Epithelial cell of prostate (primary cell): Measurements from ENCODE around the gene KLHL21.
"Not testable (repeated sequence)": the region's sequence is repeated elsewhere in the genome, so short reads cannot be mapped to it uniquely, and the experiment has no call there.

Experiments
- DNase-seq: peaks from one replicate; pipeline ENCODE4 v3.0.0-alpha.2; 2011; ENCODE audit warnings: low read depth, low spot score
- H3K27ac ChIP-seq: fragments of 450-650 bp; 2 replicates; pipeline ENCODE4 v1.5.1; 2017; ENCODE audit warnings: mild to moderate bottlenecking

The KLHL21 gene

DNA sequence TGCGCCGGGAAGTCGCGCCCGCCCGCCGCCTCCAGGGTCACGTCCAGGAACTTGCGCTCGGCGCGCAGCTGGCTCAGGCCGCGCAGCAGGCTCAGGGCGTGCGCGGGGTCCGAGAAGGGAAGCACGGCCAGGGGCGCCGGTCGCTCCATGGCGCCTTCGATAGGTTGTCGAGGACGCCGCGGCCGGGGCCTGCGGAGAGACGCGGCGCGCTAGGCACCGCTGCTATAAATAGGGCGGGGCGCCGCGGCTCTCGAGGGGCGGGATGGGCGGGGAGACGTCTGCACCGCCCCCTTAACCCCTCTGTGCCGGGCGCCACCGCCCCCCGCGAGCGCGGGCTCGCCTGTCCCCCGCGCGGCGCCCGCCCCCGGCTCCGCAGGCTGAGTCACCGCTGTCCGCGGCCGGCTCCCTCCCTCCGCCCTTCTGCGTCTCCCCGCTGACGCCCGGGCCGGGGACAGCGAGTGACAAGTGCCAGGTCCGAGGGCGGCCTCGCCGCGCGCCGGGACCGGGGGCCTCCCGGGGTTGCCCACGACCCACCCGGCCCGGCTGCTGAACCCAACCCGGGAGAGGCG is at the start of gene KLHL21:
KLHL21 (minus strand) TSS at position 201 of the 569 bp plus-strand sequence; CDS start at position 149, 52 bp downstream.
- no peak for DNase-seq
- H3K27ac ChIP-seq = peak within 1 kb of the TSS; percentile 98

DNA sequence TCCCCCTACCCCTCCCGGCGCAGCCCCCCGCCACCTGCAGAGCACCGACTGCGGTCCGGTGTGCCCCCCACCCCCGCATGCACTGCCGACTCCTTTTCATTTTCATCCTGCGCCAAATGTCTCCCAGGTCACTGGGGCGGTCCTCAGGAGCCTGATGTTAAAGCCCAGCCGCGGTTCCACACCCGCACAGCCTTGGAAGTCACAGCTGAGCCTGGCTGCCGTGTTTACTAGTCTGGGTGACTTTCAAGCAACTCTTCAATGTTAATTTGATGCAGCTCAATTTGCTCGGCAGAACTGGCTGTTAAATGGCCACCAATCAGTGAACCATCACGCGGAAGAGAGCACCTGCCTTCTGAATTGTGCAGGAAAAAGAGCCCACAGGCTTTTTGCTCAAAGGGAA is 49.2 kb upstream of the KLHL21 start:
- DNase-seq = no peak
- H3K27ac ChIP-seq = no peak overlapping the region

DNA sequence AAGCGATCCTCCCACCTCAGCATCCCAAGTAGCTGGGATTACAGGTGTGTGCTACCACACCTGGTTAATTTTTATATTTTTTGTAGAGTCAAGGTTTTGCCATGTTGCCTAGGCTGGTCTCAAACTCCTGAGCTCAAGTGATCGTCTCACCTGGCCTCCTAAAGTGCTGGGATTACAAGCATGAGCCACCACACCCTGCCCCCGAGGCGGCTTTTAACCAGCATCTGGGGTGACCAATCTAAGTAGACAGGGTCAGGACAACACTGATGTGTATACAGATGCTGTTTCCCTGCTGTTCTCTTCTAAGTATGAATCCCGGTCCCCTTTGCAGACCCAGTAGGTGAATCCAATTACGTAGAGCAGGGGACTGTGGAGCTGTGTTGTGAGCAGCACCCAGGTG is 45.9 kb upstream of the KLHL21 start:
- no peak overlapping the region for H3K27ac ChIP-seq
- DNase-seq = no peak

- H3K27ac ChIP-seq = no peak overlapping the region
- DNase-seq = no peak
These were observed 44.0 kb upstream of the KLHL21 start for GRCh38 chr1:6646499-6647148.

GRCh38 chr1:6645018-6645417 is 42.3 kb upstream of the KLHL21 start:
- no peak for DNase-seq
- H3K27ac ChIP-seq = no peak overlapping the region

DNA sequence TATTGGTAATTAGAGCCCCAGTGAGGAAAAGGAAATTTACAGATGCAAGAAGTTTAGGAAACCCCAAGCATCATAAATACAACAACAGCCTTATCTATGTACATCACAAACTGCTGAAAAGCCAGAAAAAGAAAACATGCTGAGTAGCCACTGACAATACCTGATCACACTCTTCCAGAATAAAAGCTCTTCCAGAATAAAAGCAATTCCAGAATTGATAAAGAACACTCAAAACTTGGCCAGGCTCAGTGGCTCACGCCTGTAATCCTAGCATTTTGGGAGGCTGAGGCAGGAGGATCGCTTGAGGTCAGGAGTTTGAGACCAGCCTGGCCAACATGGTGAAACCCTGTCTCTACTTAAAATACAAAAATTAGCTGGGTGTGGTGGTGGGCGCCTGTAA is 38.2 kb upstream of the KLHL21 start:
- not testable (repeated sequence) for H3K27ac ChIP-seq, DNase-seq

DNA sequence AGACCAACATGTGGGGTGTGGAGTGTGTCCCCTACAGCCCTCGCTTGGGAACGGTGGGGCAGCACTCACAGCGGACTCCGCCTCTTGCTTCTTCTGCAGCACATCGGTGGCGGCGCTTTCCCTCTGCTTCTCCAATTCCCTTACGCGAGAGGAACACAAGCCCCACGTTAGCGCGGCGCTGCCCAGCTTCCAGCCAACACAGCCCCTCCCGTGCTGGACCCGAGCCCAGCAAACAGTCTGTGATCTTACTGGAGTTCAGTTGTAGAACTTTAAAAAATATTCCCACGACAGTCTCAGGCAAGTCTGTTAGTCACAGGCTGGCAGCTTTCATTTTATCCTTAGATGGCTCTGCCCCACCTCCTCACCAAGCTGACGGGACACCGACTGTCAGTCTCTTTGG is 35.6 kb upstream of the KLHL21 start:
- no peak for DNase-seq
- H3K27ac ChIP-seq = no peak overlapping the region

- no peak for DNase-seq
- H3K27ac ChIP-seq = no peak overlapping the region
These were observed 35.1 kb upstream of the KLHL21 start for GRCh38 chr1:6637770-6638169.

DNA sequence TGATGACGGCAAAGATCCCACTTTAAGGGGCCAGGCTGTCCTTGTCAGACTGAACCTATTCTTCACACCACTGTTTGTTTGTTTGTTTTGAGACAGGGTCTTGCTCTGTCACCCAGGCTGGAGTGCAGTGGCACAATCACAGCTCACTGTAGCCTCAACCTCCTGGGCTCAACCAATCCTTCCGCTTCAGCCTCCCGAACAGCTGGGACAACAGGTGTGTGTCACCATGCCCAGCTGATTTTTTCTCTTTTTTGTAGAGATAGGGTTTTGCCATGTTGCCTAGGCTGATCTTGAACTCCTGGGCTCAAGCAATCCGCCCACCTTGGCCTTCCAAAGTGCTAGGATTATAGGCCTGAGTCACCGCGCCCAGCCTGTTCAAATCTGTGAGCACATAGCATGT is 34.1 kb upstream of the KLHL21 start:
- not testable (repeated sequence) for H3K27ac ChIP-seq, DNase-seq

DNA sequence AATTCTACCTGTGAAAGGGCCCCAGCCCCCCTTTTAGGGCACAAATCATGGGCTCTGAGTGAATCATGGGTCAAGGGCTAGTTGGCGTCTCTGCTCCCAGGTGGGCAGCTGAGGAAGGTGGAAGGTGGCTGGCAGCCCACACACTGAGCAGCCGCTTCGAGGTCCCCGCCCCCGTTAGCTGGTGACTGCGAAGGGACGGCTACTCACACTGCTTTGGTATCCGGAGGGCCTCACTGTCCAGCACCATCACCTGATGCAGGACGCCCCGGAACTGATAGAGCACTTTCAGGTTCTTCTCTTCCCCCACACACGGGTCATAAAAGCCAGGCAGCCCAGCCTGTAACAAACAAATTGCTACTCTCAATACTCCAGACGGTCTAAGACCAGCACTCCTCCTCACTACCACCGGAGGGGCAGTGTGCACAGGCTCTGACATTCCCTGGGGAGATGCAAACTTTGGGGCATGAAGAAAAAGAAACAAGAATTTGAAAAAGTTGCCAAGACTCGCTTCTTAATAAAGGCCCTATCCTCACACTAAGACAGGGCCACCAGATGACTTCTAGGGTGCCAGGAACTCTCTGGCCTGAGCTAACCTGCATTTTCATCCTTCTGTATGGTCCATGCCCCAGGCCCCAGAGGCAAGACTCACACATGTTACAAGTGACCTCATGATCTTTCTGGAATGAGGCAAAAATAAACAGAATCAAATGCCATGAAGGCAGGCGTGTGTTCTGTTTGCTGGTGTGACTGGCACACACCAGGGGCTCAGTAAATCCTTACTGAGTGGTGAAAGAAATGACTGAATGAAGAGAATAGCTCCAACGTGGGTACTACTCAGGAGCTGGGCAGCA is 33.5 kb upstream of the KLHL21 start:
- H3K27ac ChIP-seq = no peak overlapping the region
- no peak for DNase-seq

DNA sequence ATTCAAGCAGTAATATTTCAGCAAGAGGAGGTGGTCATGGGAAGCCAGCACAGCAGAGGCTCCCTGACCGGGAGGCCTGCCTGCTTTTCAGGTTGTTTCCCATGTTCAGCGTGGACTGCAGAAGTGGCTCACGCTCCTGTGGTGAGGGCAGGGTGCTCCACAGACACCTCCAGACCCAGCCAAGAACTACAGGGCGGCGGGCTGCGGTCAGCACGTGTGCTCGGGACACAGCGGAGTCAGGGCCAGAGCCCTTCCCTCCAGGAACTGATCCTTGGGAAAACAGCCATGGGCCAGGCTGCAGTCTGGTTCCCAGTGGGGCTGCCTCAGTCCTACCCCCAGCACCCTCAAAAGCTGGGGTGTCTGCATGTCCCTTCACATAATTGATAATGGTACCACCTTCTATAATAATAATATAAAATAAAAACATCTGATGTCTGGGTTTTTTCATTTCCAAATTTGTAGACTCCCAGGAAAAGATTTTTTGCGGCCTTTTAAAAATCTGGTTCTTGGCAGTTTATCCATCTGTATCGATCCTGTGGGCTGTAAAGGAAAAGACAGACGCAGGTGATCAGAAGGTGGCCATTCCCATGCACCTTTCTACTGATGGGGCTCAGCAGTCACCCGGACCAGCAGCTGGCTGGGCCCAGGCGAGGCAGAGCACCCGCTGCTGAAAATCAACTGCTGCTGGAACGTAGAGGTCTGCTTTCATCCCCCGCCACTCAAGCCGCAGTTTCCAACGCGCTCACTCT is 32.7 kb upstream of the KLHL21 start:
- DNase-seq = no peak
- H3K27ac ChIP-seq = no peak overlapping the region

DNA sequence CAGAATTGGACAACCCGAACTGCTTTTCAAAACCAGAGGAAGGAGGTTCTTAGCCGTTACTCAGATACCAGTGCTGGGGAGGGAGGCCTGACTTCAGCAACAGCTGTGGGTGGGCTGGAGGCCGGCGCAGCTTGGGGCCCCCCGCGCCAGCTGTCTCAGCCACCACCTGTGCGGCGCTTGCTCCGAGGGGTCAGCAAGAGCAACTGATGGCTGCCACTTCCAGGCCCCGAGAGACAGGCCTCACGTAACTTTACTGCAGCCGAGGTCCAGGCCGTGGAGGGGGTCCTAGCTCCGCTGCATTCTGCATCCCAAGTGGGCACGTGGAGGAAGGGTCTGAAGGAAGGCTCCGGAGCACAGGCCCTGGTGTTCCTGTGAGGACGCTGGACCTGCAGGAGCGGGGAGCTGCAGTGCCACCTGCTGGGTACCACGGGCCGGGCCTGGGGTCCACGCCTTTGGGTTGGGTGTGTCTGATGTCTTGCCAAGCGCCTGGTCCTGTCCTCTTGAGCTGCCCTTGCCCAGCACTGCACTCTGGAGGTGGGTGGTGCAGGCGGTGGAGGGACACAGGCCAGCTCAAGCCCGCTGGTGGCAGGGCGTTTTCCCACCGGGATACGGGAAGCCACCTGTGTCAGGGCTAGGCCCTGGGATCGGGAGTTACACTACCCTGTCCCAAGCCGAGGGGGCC is 31.8 kb upstream of the KLHL21 start:
- no peak overlapping the region for H3K27ac ChIP-seq
- no peak for DNase-seq

DNA sequence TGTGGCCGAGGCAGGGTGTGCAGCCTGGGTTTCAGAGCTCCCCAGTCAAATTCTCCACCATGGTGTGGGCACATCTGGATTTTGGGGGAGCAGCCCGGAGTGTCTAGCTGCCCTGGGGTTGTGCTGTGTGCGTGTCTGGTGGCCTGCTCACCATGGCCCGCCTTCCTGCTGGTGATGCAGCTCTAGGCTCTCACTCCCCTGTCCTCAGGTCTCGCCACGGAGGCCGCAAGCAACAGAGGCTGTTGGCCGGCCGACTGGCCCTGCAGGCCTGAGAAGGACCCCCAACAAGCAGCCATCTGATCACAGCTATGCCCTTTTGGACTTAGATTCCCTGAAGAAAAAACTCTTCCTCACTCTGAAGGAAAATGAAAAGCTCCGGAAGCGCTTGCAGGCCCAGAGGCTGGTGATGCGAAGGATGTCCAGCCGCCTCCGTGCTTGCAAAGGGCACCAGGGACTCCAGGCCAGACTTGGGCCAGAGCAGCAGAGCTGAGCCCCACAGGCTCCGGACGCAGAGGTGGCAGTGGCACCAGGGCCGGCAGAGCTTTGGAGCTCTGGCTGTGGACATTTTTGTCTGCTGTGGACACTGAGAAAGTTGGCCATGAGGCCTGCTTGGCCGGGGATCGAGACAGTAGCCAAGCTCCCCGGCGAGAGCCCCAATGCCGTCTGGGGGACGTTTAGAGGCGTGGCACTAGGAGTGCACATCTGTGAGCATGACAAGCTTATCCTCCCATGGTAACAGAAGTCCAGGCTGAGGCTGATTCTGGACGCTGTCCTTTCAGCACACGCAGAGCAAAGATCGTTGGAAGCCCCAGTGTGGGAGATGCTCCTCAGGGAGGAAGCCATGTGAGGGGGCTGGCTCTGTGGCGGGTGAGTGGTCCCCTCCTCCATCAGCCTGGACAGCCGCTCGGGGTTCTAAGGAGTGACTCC is 30.2 kb upstream of the KLHL21 start:
- H3K27ac ChIP-seq = no peak overlapping the region
- no peak for DNase-seq

- DNase-seq = no peak
These were observed 28.4 kb upstream of the KLHL21 start for GRCh38 chr1:6631058-6631457.

GRCh38 chr1:6630027-6630426 is 27.4 kb upstream of the KLHL21 start:
- DNase-seq = no peak

More at GRCh38 chr1:6631058-6631457, 28.4 kb upstream of the KLHL21 start:
- H3K27ac ChIP-seq = no peak overlapping the region

GRCh38 chr1:6628971-6629479 is 26.4 kb upstream of the KLHL21 start:
- DNase-seq = no peak
- no peak overlapping the region for H3K27ac ChIP-seq

More at GRCh38 chr1:6630027-6630426, 27.4 kb upstream of the KLHL21 start:
- H3K27ac ChIP-seq = no peak overlapping the region

GRCh38 chr1:6627841-6628545 is 25.3 kb upstream of the KLHL21 start:
- no peak overlapping the region for H3K27ac ChIP-seq
- no peak for DNase-seq

- H3K27ac ChIP-seq = no peak overlapping the region
- DNase-seq = no peak
These were observed 24.4 kb upstream of the KLHL21 start for GRCh38 chr1:6627031-6627430.
